Fibroblast of lung (primary cell): Measurements from ENCODE around the gene TNK1.

Experiments
- CTCF ChIP-seq, 2 donors: IDR thresholded peaks in 1 of 2; conservative IDR thresholded peaks in 1 of 2; 1 replicate in 1 of 2; 2 replicates in 1 of 2; pipeline ENCODE4 v1.5.1; 2011 to 2012; ENCODE audit warnings: low read length in 2 of 2, control low read depth in 1 of 2, inconsistent platforms in 1 of 2, low read depth in 1 of 2, mild to moderate bottlenecking in 1 of 2
- EZH2 ChIP-seq: IDR thresholded peaks from 2 replicates; pipeline ENCODE4 v1.5.1; 2012; ENCODE audit warnings: low read length, control low read depth, mild to moderate bottlenecking; ENCODE audit errors: missing control alignments

- TF ChIP-seq CTCF (conservative IDR thresholded peaks at IDR 0.05 in 1 of 2, IDR thresholded peaks at IDR 0.05 in 1 of 2; ENCODE audit: low read depth in 1 of 2, low read length in 2 of 2) (no peak), EZH2 (no peak)
These were observed 44.9 kb downstream of the TNK1 start for GRCh38 chr17:7425756-7426155.
